ENCODE results near the gene LAPTM5. TPM values are rescaled to one million over a fixed set of nuclear protein-coding genes. Genes with fewer than 3 reads are reported as not detected.
"Not testable (repeated sequence)": the region's sequence is repeated elsewhere in the genome, so short reads cannot be mapped to it uniquely, and the experiment has no call there.

LAPTM5 gene
- total RNA-seq, 4 donors from 2014 or later = 8.9 to 75.4 (median 40.4) TPM

GRCh38 chr1:30795026-30795425, 37.5 kb upstream of the LAPTM5 start:
- H3K27me3 ChIP-seq = peaks cover under 1% of the 10 kb centered on the region
- peaks cover 0 to 25% (median 7%) of the 10 kb centered on the region in 3 donors for H3K4me1 ChIP-seq
- ATAC-seq = no peak
- TF ChIP-seq POLR2A (IDR thresholded peaks at IDR 0.05) (no peak), CTCF (IDR thresholded peaks at IDR 0.05) (no peak), EP300 (IDR thresholded peaks at IDR 0.05) (no peak), POLR2AphosphoS5 (IDR thresholded peaks at IDR 0.05) (no peak)
- no peaks in the 10 kb centered on the region for H3K36me3 ChIP-seq
- H3K4me3 ChIP-seq = no peak overlapping the region
- no peak overlapping the region for H3K27ac ChIP-seq
- no peaks in the 10 kb centered on the region for H3K9me3 ChIP-seq
- 60% methylated on average over 1 of the region's 5 CpGs; no CpG with 5 or more reads in 1 of the 2 donors for whole genome bisulfite sequencing, 2 donors (ENCODE audit: low coverage in 1 of 2)

- Histone ChIP-seq H3K27ac (no peak overlapping the region), H3K4me1 (peaks cover 0 to 23% (median 7%) of the 10 kb centered on the region in 3 donors), H3K9me3 (no peaks in the 10 kb centered on the region), H3K4me3 (no peak overlapping the region), H3K36me3 (no peaks in the 10 kb centered on the region), H3K27me3 (peaks cover 8% of the 10 kb centered on the region)
- no peak for TF ChIP-seq EP300 (IDR thresholded peaks at IDR 0.05)
- TF ChIP-seq POLR2A (IDR thresholded peaks at IDR 0.05) = no peak
- TF ChIP-seq CTCF (IDR thresholded peaks at IDR 0.05) = no peak
- TF ChIP-seq POLR2AphosphoS5 (IDR thresholded peaks at IDR 0.05) = no peak
- no peak for ATAC-seq
- 93 to 100% methylated on average over 2 to 4 of the region's 4 CpGs for WGBS, 2 donors (ENCODE audit: low coverage in 1 of 2)
These were observed 36.7 kb upstream of the LAPTM5 start for GRCh38 chr1:30794260-30794659.

- no peaks in the 10 kb centered on the region for H3K36me3 ChIP-seq
- no peak overlapping the region for H3K4me3 ChIP-seq
- 20% methylated on average over 1 of the region's 16 CpGs; no CpG with 5 or more reads in 1 of the 2 donors for WGBS, 2 donors (ENCODE audit: low coverage in 1 of 2)
- ATAC-seq = no peak
- peaks cover 12% of the 10 kb centered on the region for H3K27me3 ChIP-seq
- TF ChIP-seq POLR2AphosphoS5 (IDR thresholded peaks at IDR 0.05) (no peak), CTCF (IDR thresholded peaks at IDR 0.05) (no peak), POLR2A (IDR thresholded peaks at IDR 0.05) (no peak), EP300 (IDR thresholded peaks at IDR 0.05) (no peak)
- H3K27ac ChIP-seq = no peak overlapping the region
- no peaks in the 10 kb centered on the region for H3K9me3 ChIP-seq
- peaks cover 0 to 12% (median 2%) of the 10 kb centered on the region in 3 donors for H3K4me1 ChIP-seq
These were observed 35.6 kb upstream of the LAPTM5 start for GRCh38 chr1:30793209-30793608.

- H3K4me1 ChIP-seq = peaks cover 0 to 3% (median 0%) of the 10 kb centered on the region in 3 donors
- ATAC-seq = no peak
- WGBS, 2 donors (ENCODE audit: low coverage in 1 of 2) = 72 to 83% methylated on average over 2 to 3 of the region's 5 CpGs
- TF ChIP-seq POLR2AphosphoS5 (IDR thresholded peaks at IDR 0.05) = no peak
- H3K4me3 ChIP-seq = no peak overlapping the region
- no peak overlapping the region for H3K27ac ChIP-seq
- no peaks in the 10 kb centered on the region for H3K36me3 ChIP-seq
- H3K9me3 ChIP-seq = no peaks in the 10 kb centered on the region
- H3K27me3 ChIP-seq = peaks cover 17% of the 10 kb centered on the region
These were observed 34.3 kb upstream of the LAPTM5 start for GRCh38 chr1:30791868-30792267.

GRCh38 chr1:30790850-30791778, 33.5 kb upstream of the LAPTM5 start:
- ATAC-seq = no peak
- no peak for TF ChIP-seq POLR2A (IDR thresholded peaks at IDR 0.05)
- no peak for TF ChIP-seq EP300 (IDR thresholded peaks at IDR 0.05)
- no peak for TF ChIP-seq POLR2AphosphoS5 (IDR thresholded peaks at IDR 0.05)
- TF ChIP-seq CTCF (IDR thresholded peaks at IDR 0.05) = no peak
- 53 to 80% methylated on average over 1 to 5 of the region's 5 CpGs for whole genome bisulfite sequencing, 2 donors (ENCODE audit: low coverage in 1 of 2)

GRCh38 chr1:30790256-30790525, 32.6 kb upstream of the LAPTM5 start:
- not testable (repeated sequence) for H3K36me3 ChIP-seq, H3K9me3 ChIP-seq, H3K27ac ChIP-seq, H3K4me1 ChIP-seq, H3K4me3 ChIP-seq, ATAC-seq
- H3K27me3 ChIP-seq = peaks cover 17% of the 10 kb centered on the region
- 78 to 90% methylated on average over 3 to 4 of the region's 5 CpGs for WGBS, 2 donors (ENCODE audit: low coverage in 1 of 2)

More at GRCh38 chr1:30790850-30791778, 33.5 kb upstream of the LAPTM5 start:
- H3K27ac ChIP-seq = no peak overlapping the region
- H3K4me1 ChIP-seq = peaks cover 0 to 7% (median 0%) of the 10 kb centered on the region in 3 donors
- no peaks in the 10 kb centered on the region for H3K9me3 ChIP-seq
- no peak overlapping the region for H3K4me3 ChIP-seq
- no peaks in the 10 kb centered on the region for H3K36me3 ChIP-seq
- peaks cover 17% of the 10 kb centered on the region for H3K27me3 ChIP-seq

All from gastroesophageal sphincter (tissue), 4 donors.